H1 (cell line): ENCODE measurements around the gene APOL2. TPM values are rescaled to one million over a fixed set of nuclear protein-coding genes. Genes with fewer than 3 reads are reported as not detected.

Experiments
- CHD1 ChIP-seq: IDR thresholded peaks from 2 replicates; pipeline ENCODE4 v1.6.1; 2012; ENCODE audit warnings: low read depth, low read length, improper control_type of control experiment
- GTF2F1 ChIP-seq: IDR thresholded peaks from 2 replicates; pipeline ENCODE4 v1.6.1; 2012; ENCODE audit warnings: low read depth, low read length, improper control_type of control experiment, borderline replicate concordance
- NRF1 ChIP-seq: IDR thresholded peaks from 2 replicates; pipeline ENCODE4 v1.6.1; 2011; ENCODE audit warnings: mild to moderate bottlenecking, low read depth, low read length, improper control_type of control experiment
- POLR2AphosphoS5 ChIP-seq: IDR thresholded peaks from 2 replicates; pipeline ENCODE4 v1.6.1; 2011; ENCODE audit warnings: low read depth, low read length
- RXRA ChIP-seq: IDR thresholded peaks from 2 replicates; pipeline ENCODE4 v1.6.1; 2011; ENCODE audit warnings: low read depth, mild to moderate bottlenecking, low read length, moderate library complexity; ENCODE audit not compliant: insufficient read depth
- SP4 ChIP-seq: IDR thresholded peaks from 2 replicates; pipeline ENCODE4 v1.6.1; 2012; ENCODE audit warnings: low read length, inconsistent platforms
- TBP ChIP-seq: IDR thresholded peaks from 2 replicates; pipeline ENCODE4 v1.6.1; 2011; ENCODE audit warnings: low read depth, low read length, improper control_type of control experiment
- USF2 ChIP-seq: IDR thresholded peaks from 2 replicates; pipeline ENCODE4 v1.6.1; 2011; ENCODE audit warnings: low read length, improper control_type of control experiment
- polyA plus RNA-seq, 7 experiments: library from polyadenylated mRNA; depleted of rRNA in 3 of 7; stranded (reverse) in 5 of 7; unstranded in 2 of 7; fragments of >200 nt in 5 of 7; fragments of 200-250 nt in 2 of 7; gene quantifications; 1 replicate in 5 of 7; 2 replicates in 1 of 7; 4 replicates in 1 of 7; pipeline versions ENCODE4 v1.2.1 to v1.2.3, GENCODE V29; 2011 to 2013; ENCODE audit warnings: missing spikeins in 2 of 7, mixed read lengths in 2 of 7
- total RNA-seq: library from RNA; stranded (reverse); fragmentation: NEBNext Ultra II Directional; extraction: Animal tissue kit (Norgen Biotek cat#: 25700); gene quantifications from 2 replicates; pipeline ENCODE4 v1.2.1, GENCODE V29; 2021

Gene APOL2
- total and polyA plus RNA-seq, 2 of the 8 experiments (the other 6 are each of a cell fraction or from before 2014, with no cell fraction given) = 8.1 to 11.0 TPM

- TF ChIP-seq USF2 = no peak
- no peak for TF ChIP-seq NRF1
- no peak for TF ChIP-seq RXRA
- no peak for TF ChIP-seq TBP
- no peak for TF ChIP-seq GTF2F1
- no peak for TF ChIP-seq CHD1
- no peak for TF ChIP-seq SP4
- no peak for TF ChIP-seq POLR2AphosphoS5
These were observed 766 bp downstream of the APOL2 start (continued) for GRCh38 chr22:36238373-36239149.
